Measurements from ENCODE around the gene IFIT1B. TPM values are rescaled to one million over a fixed set of nuclear protein-coding genes. Genes with fewer than 3 reads are reported as not detected.
"Not testable (repeated sequence)": the region's sequence is repeated elsewhere in the genome, so short reads cannot be mapped to it uniquely, and the experiment has no call there.

The IFIT1B gene, protein sequence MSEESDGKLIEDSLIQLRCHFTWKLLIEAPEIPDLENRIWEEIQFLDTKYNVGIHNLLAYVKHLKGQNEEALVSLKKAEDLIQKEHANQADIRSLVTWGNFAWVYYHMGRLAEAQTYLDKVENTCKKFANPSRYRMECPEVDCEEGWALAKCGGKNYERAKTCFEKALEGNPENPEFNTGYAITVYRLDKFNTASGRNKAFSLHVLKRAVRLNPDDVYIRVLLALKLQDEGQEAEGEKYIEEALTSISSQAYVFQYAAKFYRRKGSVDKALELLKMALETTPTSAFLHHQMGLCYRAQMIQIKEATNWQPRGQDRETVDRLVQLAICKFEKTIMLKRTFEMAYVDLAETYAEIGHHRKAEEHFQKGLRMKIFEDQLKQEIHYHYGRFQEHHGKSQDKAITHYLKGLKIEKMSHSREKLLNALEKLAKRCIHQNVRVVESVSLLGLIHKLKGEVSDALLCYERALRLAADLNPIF
- not detected for total RNA-seq

GRCh38 chr10:89377705-89378637, at the start of gene IFIT1B:
Gene IFIT1B, plus strand, starts transcription at chr10:89378056. Its CDS starts 80 bp downstream, at chr10:89378136.
- H3K27me3 Mint-ChIP-seq, result peaks cover under 1% of the 10 kb centered on the region
- no peaks in the 10 kb centered on the region for H3K36me3 Mint-ChIP-seq
- no peaks in the 10 kb centered on the region for H3K9me3 Mint-ChIP-seq
- no peak within 1 kb of the TSS for H3K27ac Mint-ChIP-seq
- no peak within 1 kb of the TSS for H3K4me3 Mint-ChIP-seq
- peaks cover 7% of the 10 kb centered on the region for H3K4me1 Mint-ChIP-seq
- no peak for DNase-seq

GRCh38 chr10:89329151-89329550, 48.7 kb upstream of the IFIT1B start:
- H3K36me3 Mint-ChIP-seq, result peaks cover 4% of the 10 kb centered on the region
- H3K27ac Mint-ChIP-seq, result no peak overlapping the region
- H3K4me1 Mint-ChIP-seq, result peaks cover 45% of the 10 kb centered on the region
- DNase-seq, result no peak
- no peaks in the 10 kb centered on the region for H3K9me3 Mint-ChIP-seq
- peaks cover 37% of the 10 kb centered on the region for H3K27me3 Mint-ChIP-seq
- H3K4me3 Mint-ChIP-seq, result peak overlapping the region; percentile 82

DNA sequence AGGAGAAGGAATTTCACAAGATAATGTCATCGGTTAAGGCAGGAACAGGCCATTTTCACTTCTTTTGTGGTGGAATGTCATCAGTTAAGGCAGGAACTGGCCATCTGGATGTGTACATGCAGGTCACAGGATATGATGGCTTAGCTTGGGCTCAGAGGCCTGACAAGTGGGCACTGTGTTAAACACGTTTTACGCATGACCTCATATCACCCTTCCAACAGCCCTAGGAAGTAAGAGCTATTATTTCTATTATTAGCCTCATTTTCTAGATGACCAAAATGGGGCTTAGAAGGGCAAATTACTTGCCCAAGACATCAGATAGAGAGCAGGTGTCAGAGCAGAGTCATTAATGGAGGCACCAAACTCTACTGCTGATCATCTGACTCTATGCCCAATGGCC, 47.8 kb upstream of the IFIT1B start:
- not testable (repeated sequence) for H3K36me3 Mint-ChIP-seq, H3K27ac Mint-ChIP-seq, H3K9me3 Mint-ChIP-seq, DNase-seq
- H3K4me1 Mint-ChIP-seq, result peaks cover 50% of the 10 kb centered on the region
- peak overlapping the region; percentile 29 for H3K4me3 Mint-ChIP-seq
- H3K27me3 Mint-ChIP-seq, result peaks cover 37% of the 10 kb centered on the region

DNA sequence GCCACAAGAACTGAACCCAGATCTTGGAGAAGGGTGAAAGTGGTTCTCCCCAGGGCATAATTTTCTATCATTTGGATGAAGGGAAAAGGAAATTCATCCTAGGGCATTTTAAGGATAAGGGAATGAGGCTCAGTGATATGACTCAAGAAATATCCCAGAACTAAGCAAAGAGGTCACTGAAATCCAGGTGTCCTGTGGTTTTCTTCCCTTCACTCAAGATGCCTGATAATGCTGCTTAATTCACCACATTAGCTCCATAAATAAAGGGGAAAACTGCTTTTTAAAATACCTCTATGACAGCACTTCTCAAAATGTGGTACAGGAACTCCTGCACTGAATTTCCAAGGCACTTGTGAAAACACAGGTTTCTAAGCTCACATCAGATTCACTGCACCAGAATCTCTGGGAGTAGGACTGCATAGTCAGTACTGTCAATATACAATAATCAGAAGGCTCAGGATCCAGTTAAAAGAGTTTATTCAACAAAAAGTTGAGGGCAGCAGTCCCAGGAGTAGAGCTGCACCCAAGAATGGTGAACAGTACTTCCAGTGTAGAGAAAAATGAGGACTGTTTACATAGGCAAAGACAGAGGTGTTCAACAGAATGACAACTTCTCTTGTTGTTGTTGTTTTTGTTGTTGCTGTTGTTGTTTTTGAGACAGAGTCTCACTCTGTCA, 47.2 kb upstream of the IFIT1B start:
- Mint-ChIP-seq H3K27ac (no peak overlapping the region), H3K36me3 (peaks cover 4% of the 10 kb centered on the region), H3K4me3 (no peak overlapping the region), H3K9me3 (no peaks in the 10 kb centered on the region), H3K4me1 (peaks cover 57% of the 10 kb centered on the region), H3K27me3 (peaks cover 37% of the 10 kb centered on the region)
- no peak for DNase-seq

DNA sequence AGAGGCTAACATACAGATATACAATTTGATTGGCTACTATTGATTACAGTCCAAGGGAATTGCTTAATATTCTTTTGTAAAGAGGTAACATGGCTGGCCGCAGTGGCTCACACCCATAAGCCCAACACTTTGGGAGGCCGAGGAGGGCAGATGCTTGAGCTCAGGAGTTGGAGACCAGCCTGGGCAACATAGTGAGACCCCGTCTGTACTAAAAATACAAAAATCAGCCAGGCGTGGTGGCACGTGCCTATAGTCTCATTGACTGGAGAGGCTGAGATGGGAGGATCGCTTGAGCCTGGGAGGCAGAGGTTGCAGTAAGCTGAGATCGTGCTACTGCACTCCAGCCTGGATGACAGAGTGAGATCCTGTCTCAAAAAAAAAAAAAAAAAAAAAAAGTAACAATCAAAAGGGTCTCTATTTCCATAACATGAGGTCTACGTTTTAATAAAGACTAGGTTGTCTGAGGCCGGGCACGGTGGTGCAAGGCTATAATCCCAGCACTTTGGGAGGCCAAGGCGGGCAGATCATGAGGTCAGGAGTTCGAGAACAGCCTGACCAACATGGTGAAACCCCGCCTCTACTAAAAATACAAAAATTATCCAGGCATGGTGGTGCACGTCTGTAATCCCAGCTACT, 46.3 kb upstream of the IFIT1B start:
- H3K36me3 Mint-ChIP-seq, DNase-seq, H3K9me3 Mint-ChIP-seq: not testable (repeated sequence)
- H3K4me1 Mint-ChIP-seq, result peaks cover 57% of the 10 kb centered on the region
- H3K27ac Mint-ChIP-seq, result peak overlapping the region; percentile 86
- H3K27me3 Mint-ChIP-seq, result peaks cover 41% of the 10 kb centered on the region
- H3K4me3 Mint-ChIP-seq, result peak overlapping the region; percentile 71

DNA sequence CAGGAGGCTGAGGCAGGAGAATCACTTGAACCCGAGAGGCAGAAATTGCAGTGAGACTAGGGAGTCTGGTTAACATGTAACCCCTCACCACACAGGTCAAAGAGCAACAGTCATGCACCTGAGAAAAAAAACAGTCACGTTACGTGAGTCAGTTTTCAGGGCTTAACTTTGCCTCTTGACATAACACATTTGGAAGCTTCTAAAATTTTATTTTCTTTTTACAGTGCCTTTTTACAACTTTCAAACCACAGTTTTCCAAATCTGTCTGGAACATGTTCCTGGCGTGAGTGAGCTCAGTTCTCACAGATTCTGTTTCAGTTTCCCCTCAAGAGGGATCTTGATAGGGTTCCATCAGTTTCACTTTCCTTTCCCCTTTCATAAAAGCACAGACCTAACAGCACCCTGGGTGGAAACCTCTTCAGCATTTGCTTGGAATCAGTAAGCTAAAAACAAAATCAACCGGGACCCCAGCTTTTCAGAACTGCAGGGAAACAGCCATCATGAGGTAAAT, 45.7 kb upstream of the IFIT1B start:
- peak overlapping the region; percentile 86 for H3K27ac Mint-ChIP-seq
- peaks cover 57% of the 10 kb centered on the region for H3K4me1 Mint-ChIP-seq
- peak; percentile 40 for DNase-seq
- peaks cover 7% of the 10 kb centered on the region for H3K36me3 Mint-ChIP-seq
- H3K4me3 Mint-ChIP-seq, result peak overlapping the region; percentile 71
- H3K9me3 Mint-ChIP-seq, result no peaks in the 10 kb centered on the region
- peaks cover 46% of the 10 kb centered on the region for H3K27me3 Mint-ChIP-seq

- Mint-ChIP-seq H3K36me3 (peaks cover 18% of the 10 kb centered on the region), H3K9me3 (no peaks in the 10 kb centered on the region), H3K27ac (no peak overlapping the region), H3K27me3 (peaks cover 50% of the 10 kb centered on the region), H3K4me1 (peaks cover 52% of the 10 kb centered on the region), H3K4me3 (no peak overlapping the region)
- no peak for DNase-seq
Measured at GRCh38 chr10:89335226-89335625, 42.6 kb upstream of the IFIT1B start.

DNA sequence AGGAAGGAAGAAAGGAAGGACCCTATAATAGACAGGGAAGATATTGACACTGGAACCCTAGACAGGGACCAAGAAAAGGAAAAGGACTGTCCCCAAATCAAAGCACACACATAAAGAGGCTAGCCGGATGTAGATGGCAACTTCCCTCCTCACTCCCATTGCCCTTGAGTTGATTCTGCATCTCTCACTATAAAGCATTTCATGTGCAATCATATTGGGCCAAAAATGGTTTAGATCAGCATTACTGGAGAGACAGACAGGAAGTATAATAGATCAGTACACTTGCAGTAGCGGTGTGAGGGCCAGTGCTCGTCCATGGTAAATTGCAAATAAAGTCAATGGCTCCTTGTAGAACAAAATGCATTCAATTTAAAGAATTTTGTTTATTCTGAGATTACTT, 41.6 kb upstream of the IFIT1B start:
- Mint-ChIP-seq H3K27me3 (peaks cover 58% of the 10 kb centered on the region), H3K4me1 (peaks cover 48% of the 10 kb centered on the region), H3K9me3 (no peaks in the 10 kb centered on the region), H3K27ac (no peak overlapping the region), H3K4me3 (no peak overlapping the region), H3K36me3 (peaks cover 18% of the 10 kb centered on the region)
- no peak for DNase-seq

DNA sequence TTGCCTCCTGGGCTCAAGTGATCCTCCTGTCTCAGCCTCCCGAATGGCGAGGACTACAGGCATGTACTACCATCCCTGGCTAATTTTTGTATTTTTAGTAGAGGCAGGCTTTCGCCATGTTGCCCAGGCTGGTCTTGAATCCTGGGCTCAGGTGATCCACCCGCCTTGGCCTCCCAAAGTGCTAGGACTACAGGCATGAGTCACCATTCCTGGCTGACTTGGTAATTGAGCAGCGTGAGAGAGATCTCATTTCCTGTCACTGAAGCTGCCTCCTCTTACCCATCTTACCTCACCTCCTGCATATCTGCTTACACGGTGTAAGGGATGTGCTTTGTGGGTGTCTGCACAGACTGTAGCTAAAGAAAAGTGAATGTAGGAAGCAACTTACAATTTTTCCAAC, 40.4 kb upstream of the IFIT1B start:
- peaks cover 63% of the 10 kb centered on the region for H3K27me3 Mint-ChIP-seq
- peaks cover 16% of the 10 kb centered on the region for H3K36me3 Mint-ChIP-seq
- peaks cover 38% of the 10 kb centered on the region for H3K4me1 Mint-ChIP-seq
- DNase-seq, result peak; percentile 41
- no peak overlapping the region for H3K4me3 Mint-ChIP-seq
- H3K27ac Mint-ChIP-seq, result no peak overlapping the region
- H3K9me3 Mint-ChIP-seq, result no peaks in the 10 kb centered on the region

GRCh38 chr10:89338713-89339112, 39.1 kb upstream of the IFIT1B start:
- Mint-ChIP-seq H3K4me3 (no peak overlapping the region), H3K4me1 (peaks cover 25% of the 10 kb centered on the region), H3K9me3 (no peaks in the 10 kb centered on the region), H3K27ac (no peak overlapping the region), H3K27me3 (peaks cover 74% of the 10 kb centered on the region), H3K36me3 (peaks cover 16% of the 10 kb centered on the region)
- DNase-seq, result no peak

GRCh38 chr10:89339875-89340274, 38.0 kb upstream of the IFIT1B start:
- no peak for DNase-seq
- H3K36me3 Mint-ChIP-seq, result peaks cover 16% of the 10 kb centered on the region
- peaks cover 18% of the 10 kb centered on the region for H3K4me1 Mint-ChIP-seq
- H3K27ac Mint-ChIP-seq, result no peak overlapping the region
- no peaks in the 10 kb centered on the region for H3K9me3 Mint-ChIP-seq
- peaks cover 81% of the 10 kb centered on the region for H3K27me3 Mint-ChIP-seq
- no peak overlapping the region for H3K4me3 Mint-ChIP-seq

DNA sequence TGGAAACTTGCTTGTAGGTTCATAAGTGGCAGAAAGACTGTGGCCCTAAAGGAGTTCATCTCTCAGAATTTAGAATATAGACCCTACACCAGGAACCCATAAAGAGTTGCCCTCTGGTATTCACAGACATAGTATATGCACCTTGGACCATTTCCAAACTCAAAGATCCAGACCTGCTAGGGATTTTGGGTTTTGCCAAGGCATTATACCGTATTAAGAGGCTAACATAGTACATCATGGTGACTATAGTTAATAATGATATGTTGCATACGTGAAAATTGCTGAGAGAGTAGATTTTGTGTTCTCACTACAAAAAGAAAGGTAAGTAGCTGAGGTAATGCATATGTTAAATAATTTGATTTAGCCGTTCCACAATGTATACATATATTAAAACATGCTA, 36.2 kb upstream of the IFIT1B start:
- peaks cover 13% of the 10 kb centered on the region for H3K4me1 Mint-ChIP-seq

DNA sequence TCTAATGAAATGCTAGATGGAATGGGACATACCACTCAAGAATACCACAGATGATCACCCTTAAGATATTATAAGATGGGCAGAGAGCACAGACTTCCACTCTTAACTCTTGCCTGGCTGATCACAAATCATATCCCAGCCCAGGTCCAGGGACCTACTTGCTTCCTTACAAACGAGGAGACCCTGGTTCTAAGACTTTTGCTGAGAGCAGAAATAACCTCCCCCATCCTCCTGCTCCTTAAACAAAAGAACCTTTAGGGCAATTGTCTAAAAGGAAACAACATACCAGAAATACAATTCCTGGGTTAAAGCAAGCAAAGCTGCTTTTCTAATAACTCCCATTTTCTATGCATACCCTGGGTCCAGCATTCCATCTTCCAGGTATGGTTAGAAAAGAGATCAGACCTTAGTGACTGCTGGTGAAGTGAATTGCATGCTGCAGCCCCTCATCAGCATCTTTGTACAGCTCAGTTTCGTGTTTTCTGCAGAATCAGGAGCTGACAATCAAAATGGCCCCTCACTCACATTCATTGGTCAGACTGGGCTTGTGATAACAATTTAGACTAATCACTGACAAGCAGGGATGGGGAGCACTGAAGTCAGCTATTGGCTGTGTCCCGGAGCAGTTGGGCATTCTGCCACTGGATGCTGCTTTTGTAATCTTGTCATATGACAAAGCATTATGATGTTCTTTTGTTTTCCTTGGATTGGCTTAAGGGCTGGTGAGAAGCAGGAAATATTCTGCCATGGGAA, 35.5 kb upstream of the IFIT1B start:
- Mint-ChIP-seq H3K4me3 (no peak overlapping the region), H3K27me3 (peaks cover 67% of the 10 kb centered on the region), H3K9me3 (no peaks in the 10 kb centered on the region), H3K36me3 (peaks cover 14% of the 10 kb centered on the region), H3K4me1 (peaks cover 8% of the 10 kb centered on the region), H3K27ac (no peak overlapping the region)
- no peak for DNase-seq

More for the DNA sequence above, 36.2 kb upstream of the IFIT1B start:
- DNase-seq, result no peak
- Mint-ChIP-seq H3K27ac (no peak overlapping the region), H3K4me3 (no peak overlapping the region), H3K36me3 (peaks cover 14% of the 10 kb centered on the region), H3K27me3 (peaks cover 72% of the 10 kb centered on the region), H3K9me3 (no peaks in the 10 kb centered on the region)

All from activated naive CD8-positive, alpha-beta T cell treated with anti-CD3 and anti-CD28 coated beads for 36 hours (primary cell).